K562 (cell line): ENCODE data around the gene UBQLNL. TPM values are rescaled to one million over a fixed set of nuclear protein-coding genes. Genes with fewer than 3 reads are reported as not detected.

Source experiments
- ATAC-seq: fragments of 200-7000 bp; cut with Tn5 transposase; 3 replicates; pipeline ENCODE4 v1.9.1; 2020; ENCODE audit warnings: moderate library complexity
- BruUV-seq: library from RNA; stranded (reverse); fragments of 400-500 nt; replicated peaks from 2 replicates; lab custom pipeline; 2021; lab: Mats Ljungman, UMichigan
- CTCF ChIA-PET: fragments of 300-600 bp; formaldehyde crosslinking; extraction: SDS; loops from one replicate; lab custom pipeline; 2021; ENCODE audit warnings: low intra/inter-chr PET ratio; lab: Yijun Ruan, JAX
- POLR2A ChIA-PET: fragments of 300-600, 350-650 bp; sonication (Branson Sonifier 250); formaldehyde crosslinking; extraction: SDS; loops from one replicate; lab custom pipeline; 2021; ENCODE audit warnings: antibody characterized with exemption, inconsistent platforms; lab: Yijun Ruan, JAX
- DNase-seq, 4 experiments: peaks; one replicate each; pipeline versions ENCODE4 v3.0.0 to v3.0.0-alpha.2; 2011 to 2018; ENCODE audit warnings: low spot score in 3 of 4, mixed read lengths in 3 of 4; ENCODE audit errors: extremely low read depth in 1 of 4
- FAIRE-seq: peaks from 2 replicates; lab custom pipeline; 2011; peaks lifted over from hg19 to GRCh38; lab: Jason Lieb, UNC
- H2AFZ ChIP-seq: 2 replicates; pipeline ENCODE4 v1.6.0; 2011; ENCODE audit warnings: low read depth, low read length, control low read depth, inconsistent platforms
- H3K27ac ChIP-seq: fragments of 200-600 bp; 3 replicates; pipeline ENCODE4 v1.8.0; 2011; ENCODE audit warnings: low read depth, mild to moderate bottlenecking, control low read depth, inconsistent platforms, low read length, moderate library complexity, mixed read lengths; ENCODE audit errors: extremely low read depth
- H3K27me3 ChIP-seq, 2 experiments: fragments of 300-600 bp in 1 of 2; 2 replicates in 1 of 2; 3 replicates in 1 of 2; pipeline versions ENCODE4 v1.6.0 to v1.8.0; 2011; ENCODE audit warnings: inconsistent platforms in 2 of 2, low read length in 2 of 2, mild to moderate bottlenecking in 1 of 2, mixed read lengths in 1 of 2, moderate library complexity in 1 of 2; ENCODE audit not compliant: control insufficient read depth in 2 of 2, insufficient read depth in 2 of 2
- H3K36me3 ChIP-seq: fragments of 300-600 bp; 3 replicates; pipeline ENCODE4 v1.8.0; 2011; ENCODE audit warnings: mild to moderate bottlenecking, low read length, inconsistent platforms; ENCODE audit not compliant: control insufficient read depth, insufficient read depth
- H3K4me1 ChIP-seq, 2 experiments: fragments of 200-600 bp in 1 of 2; replicated peaks in 1 of 2; 2 replicates in 1 of 2; 3 replicates in 1 of 2; pipeline versions ENCODE4 v1.5.1 to v1.8.0; 2011; ENCODE audit warnings: inconsistent platforms in 2 of 2, low read length in 2 of 2, mild to moderate bottlenecking in 1 of 2, mixed read lengths in 1 of 2, moderate library complexity in 1 of 2; ENCODE audit not compliant: control insufficient read depth in 2 of 2, insufficient read depth in 2 of 2
- H3K4me2 ChIP-seq: 2 replicates; pipeline ENCODE4 v1.6.1; 2011; ENCODE audit warnings: low read length, control low read depth, inconsistent platforms, mixed read lengths; ENCODE audit not compliant: insufficient read depth
- H3K4me3 ChIP-seq: fragments of 200-600 bp; sonication (generic), shearing (Covaris generic); 2 replicates; pipeline ENCODE4 v1.5.1; 2016; ENCODE audit warnings: control low read depth, inconsistent platforms
- H3K79me2 ChIP-seq: fragments of 200-600 bp; 3 replicates; pipeline ENCODE4 v1.8.0; 2011; ENCODE audit warnings: low read length, inconsistent platforms; ENCODE audit not compliant: control insufficient read depth, insufficient read depth
- H3K9ac ChIP-seq, 2 experiments: 2 replicates each; pipeline versions ENCODE4 v1.6.0 to v1.6.1; 2011; ENCODE audit warnings: low read depth in 2 of 2, low read length in 2 of 2, control low read depth in 1 of 2, inconsistent platforms in 1 of 2, mild to moderate bottlenecking in 1 of 2, mixed read lengths in 1 of 2; ENCODE audit not compliant: insufficient read depth in 1 of 2
- H3K9me1 ChIP-seq: one replicate; pipeline ENCODE4 v1.6.0; 2011; ENCODE audit warnings: inconsistent platforms, mild to moderate bottlenecking, low read length, moderate library complexity; ENCODE audit not compliant: control insufficient read depth, insufficient read depth
- H3K9me3 ChIP-seq: replicated peaks from 2 replicates; pipeline ENCODE4 v1.5.1; 2011; ENCODE audit warnings: low read depth, low read length, inconsistent platforms; ENCODE audit not compliant: control insufficient read depth, insufficient read depth
- H4K20me1 ChIP-seq: replicated peaks from 2 replicates; pipeline ENCODE4 v1.6.1; 2011; ENCODE audit warnings: low read length, inconsistent platforms, mixed read lengths; ENCODE audit not compliant: control insufficient read depth, insufficient read depth
- CREB1 ChIP-seq, 2 experiments: sonication (generic) in 1 of 2; formaldehyde crosslinking in 1 of 2; IDR thresholded peaks; 2 replicates each; pipeline versions ENCODE4 v1.6.1 to v1.8.0; 2012 to 2022; ENCODE audit warnings: inconsistent platforms in 1 of 2, mild to moderate bottlenecking in 1 of 2, missing genetic modification reagents in 1 of 2, moderate library complexity in 1 of 2
- FOXK2 ChIP-seq, 2 experiments: fragments of 450-650 bp; IDR thresholded peaks in 1 of 2; conservative IDR thresholded peaks in 1 of 2; 2 replicates each; pipeline ENCODE4 v1.6.1; 2016; ENCODE audit warnings: low read depth in 2 of 2, mild to moderate bottlenecking in 1 of 2
- FUS ChIP-seq: fragments of 200-400 bp; formaldehyde crosslinking; optimal IDR thresholded peaks from 2 replicates; pipeline ENCODE3; 2017; ENCODE audit warnings: low read depth, low read length
- HDAC8 ChIP-seq: fragments of 450-650 bp; IDR thresholded peaks from 2 replicates; pipeline ENCODE4 v1.6.1; 2016; ENCODE audit warnings: mild to moderate bottlenecking, missing genetic modification characterization, moderate library complexity, missing compliant biosample characterization
- JUND ChIP-seq, 2 experiments: IDR thresholded peaks; 2 replicates in 1 of 2; 3 replicates in 1 of 2; pipeline ENCODE4 v1.6.1; 2011; ENCODE audit warnings: borderline replicate concordance in 2 of 2, low read depth in 2 of 2, low read length in 2 of 2, improper control_type of control experiment in 1 of 2, missing biosample characterization in 1 of 2, missing genetic modification characterization in 1 of 2, missing genetic modification reagents in 1 of 2
- KLF1 ChIP-seq: fragments of 450-650 bp; IDR thresholded peaks from 2 replicates; pipeline ENCODE4 v1.6.1; 2016; ENCODE audit warnings: missing genetic modification characterization, missing compliant biosample characterization
- OTX1 ChIP-seq: fragments of 450-650 bp; formaldehyde crosslinking; IDR thresholded peaks from 2 replicates; pipeline ENCODE4 v1.4.0; 2022; ENCODE audit warnings: mild to moderate bottlenecking
- SIRT6 ChIP-seq: IDR thresholded peaks from one replicate; pipeline ENCODE4 v1.6.1; 2012; ENCODE audit warnings: low read depth, mild to moderate bottlenecking, control low read depth, inconsistent platforms, low read length, moderate library complexity
- TFAM ChIP-seq: fragments of 250-450 bp; sonication (Bioruptor Pico); conservative IDR thresholded peaks from 2 replicates; pipeline ENCODE4 v1.5.0; 2021; ENCODE audit warnings: mild to moderate bottlenecking, moderate library complexity
- TRIM24 ChIP-seq, 2 experiments: fragments of 450-650 bp; IDR thresholded peaks; 2 replicates each; pipeline ENCODE4 v1.6.1; 2016
- WHSC1 ChIP-seq: IDR thresholded peaks from one replicate; pipeline ENCODE4 v1.6.1; 2012; ENCODE audit warnings: low read length, control low read depth, inconsistent platforms
- ZNF3 ChIP-seq: fragments of 250-450 bp; sonication (Bioruptor Pico); IDR thresholded peaks from 2 replicates; pipeline ENCODE4 v1.5.0; 2021; ENCODE audit warnings: mild to moderate bottlenecking, moderate library complexity
- ZNF444 ChIP-seq: fragments of 250-450 bp; sonication (Bioruptor Pico); IDR thresholded peaks from 2 replicates; pipeline ENCODE4 v1.4.0; 2020; ENCODE audit warnings: mild to moderate bottlenecking, moderate library complexity
- WGBS: fragments of 100-300 bp; shearing (Covaris generic); methylation state at CpG from one replicate; pipeline ENCODE4 v1.1.6; 2016; ENCODE audit warnings: low coverage, mixed read lengths; ENCODE audit not compliant: insufficient coverage; ENCODE audit errors: missing lambda C conversion rate; 5-methylcytosine and 5-hydroxymethylcytosine counted together
- in situ Hi-C: fragments of 300-500 bp; cut with MboI; formaldehyde crosslinking; loops from 4 replicates; pipeline ENCODE4 v1.15.0; 2018; ENCODE audit warnings: inconsistent platforms, mixed read lengths
- intact Hi-C: fragments of 100-400 bp; cut with micrococcal nuclease; formaldehyde crosslinking; loops from 2 replicates; pipeline ENCODE4 v1.14.2; 2022
- polyA plus RNA-seq, 8 experiments: library from polyadenylated mRNA; depleted of rRNA in 4 of 8; stranded (reverse) in 5 of 8; unstranded in 3 of 8; fragments of >200 nt; fragmentation: Nextera tagmentation in 2 of 8; fragmentation: Illumina TruSeq in 1 of 8; extraction: Ambion mirVana in 2 of 8; extraction: Trizol in 1 of 8; gene quantifications; 2 replicates each; pipeline versions ENCODE4 v1.2.1 to v1.2.3, GENCODE V29; 2011 to 2014; ENCODE audit warnings: inconsistent platforms in 1 of 8, missing spikeins in 1 of 8
- total RNA-seq, 7 experiments: library from RNA; depleted of rRNA in 6 of 7; stranded (reverse); fragments of >200 nt in 6 of 7; fragmentation: Illumina TruSeq in 2 of 7; extraction: Trizol in 2 of 7; gene quantifications; 2 replicates each; pipeline versions ENCODE4 v1.2.1 to v1.2.3, GENCODE V29; 2011 to 2021; ENCODE audit warnings: low replicate concordance in 1 of 7
- TF ChIP-seq, protein P1 (sequence below): fragments of 250-450 bp; sonication (Bioruptor Pico); IDR thresholded peaks from 2 replicates; pipeline ENCODE4 v1.6.1; 2021; ENCODE audit warnings: mild to moderate bottlenecking
- TF ChIP-seq, protein P2 (sequence below), 2 experiments: IDR thresholded peaks; 2 replicates each; pipeline ENCODE4 v1.6.1; 2012; ENCODE audit warnings: improper control_type of control experiment in 2 of 2, low read depth in 2 of 2, low read length in 2 of 2, borderline replicate concordance in 1 of 2
- TF ChIP-seq, protein P3 (sequence below): sonication (generic); formaldehyde crosslinking; IDR thresholded peaks from 2 replicates; pipeline ENCODE4 v1.9.0; 2022; ENCODE audit warnings: mild to moderate bottlenecking, missing genetic modification reagents

Gene UBQLNL
- total and polyA plus RNA-seq, 9 of the 15 experiments (the other 6 are each of a cell fraction or from before 2014, with no cell fraction given) = 0.07 to 0.27 (median 0.14) TPM

DNA sequence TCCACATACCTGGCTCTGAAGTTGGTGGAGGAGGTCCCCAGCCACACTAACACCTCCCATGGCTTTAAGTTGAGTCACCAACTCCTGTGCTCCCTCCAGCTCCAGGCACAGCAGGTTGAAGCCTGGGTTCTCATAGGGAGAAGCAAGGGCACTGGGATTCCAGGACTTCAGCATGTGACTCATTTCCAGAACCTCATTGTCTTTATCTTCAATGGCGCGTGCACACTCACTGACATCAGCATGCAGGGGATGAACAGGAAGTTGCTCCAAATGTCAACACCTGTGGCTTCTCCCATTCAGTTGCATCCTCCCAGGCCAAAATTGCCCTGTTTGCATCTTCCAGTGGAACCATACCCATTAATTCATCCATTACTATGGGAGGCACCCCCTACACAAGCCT is 5.8 kb upstream of the UBQLNL start:
- intact Hi-C loops = no loop called here
- CTCF ChIA-PET = no interaction called here
- H3K27ac ChIP-seq = no peak overlapping the region
- TF ChIP-seq, protein P1, sequence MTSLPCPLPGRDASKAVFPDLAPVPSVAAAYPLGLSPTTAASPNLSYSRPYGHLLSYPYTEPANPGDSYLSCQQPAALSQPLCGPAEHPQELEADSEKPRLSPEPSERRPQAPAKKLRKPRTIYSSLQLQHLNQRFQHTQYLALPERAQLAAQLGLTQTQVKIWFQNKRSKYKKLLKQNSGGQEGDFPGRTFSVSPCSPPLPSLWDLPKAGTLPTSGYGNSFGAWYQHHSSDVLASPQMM (CRISPR knock-in tag) = no peak
- TF ChIP-seq, protein P2, sequence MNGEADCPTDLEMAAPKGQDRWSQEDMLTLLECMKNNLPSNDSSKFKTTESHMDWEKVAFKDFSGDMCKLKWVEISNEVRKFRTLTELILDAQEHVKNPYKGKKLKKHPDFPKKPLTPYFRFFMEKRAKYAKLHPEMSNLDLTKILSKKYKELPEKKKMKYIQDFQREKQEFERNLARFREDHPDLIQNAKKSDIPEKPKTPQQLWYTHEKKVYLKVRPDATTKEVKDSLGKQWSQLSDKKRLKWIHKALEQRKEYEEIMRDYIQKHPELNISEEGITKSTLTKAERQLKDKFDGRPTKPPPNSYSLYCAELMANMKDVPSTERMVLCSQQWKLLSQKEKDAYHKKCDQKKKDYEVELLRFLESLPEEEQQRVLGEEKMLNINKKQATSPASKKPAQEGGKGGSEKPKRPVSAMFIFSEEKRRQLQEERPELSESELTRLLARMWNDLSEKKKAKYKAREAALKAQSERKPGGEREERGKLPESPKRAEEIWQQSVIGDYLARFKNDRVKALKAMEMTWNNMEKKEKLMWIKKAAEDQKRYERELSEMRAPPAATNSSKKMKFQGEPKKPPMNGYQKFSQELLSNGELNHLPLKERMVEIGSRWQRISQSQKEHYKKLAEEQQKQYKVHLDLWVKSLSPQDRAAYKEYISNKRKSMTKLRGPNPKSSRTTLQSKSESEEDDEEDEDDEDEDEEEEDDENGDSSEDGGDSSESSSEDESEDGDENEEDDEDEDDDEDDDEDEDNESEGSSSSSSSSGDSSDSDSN (IDR thresholded peaks at IDR 0.05; ENCODE audit: borderline replicate concordance in 1 of 2, low read depth in 2 of 2, low read length in 2 of 2) = no peak
- no peak for TF ChIP-seq SIRT6
- TF ChIP-seq ZNF3 = no peak
- TF ChIP-seq ZNF444 = no peak
- no peak for TF ChIP-seq KLF1
- TF ChIP-seq, protein P3, sequence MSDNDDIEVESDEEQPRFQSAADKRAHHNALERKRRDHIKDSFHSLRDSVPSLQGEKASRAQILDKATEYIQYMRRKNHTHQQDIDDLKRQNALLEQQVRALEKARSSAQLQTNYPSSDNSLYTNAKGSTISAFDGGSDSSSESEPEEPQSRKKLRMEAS = peak; percentile 34; the same call in 1 of the 2 replicates
- peak in 1 of 2 experiments; percentile 51; a peak in 2 of 4 replicates for TF ChIP-seq FOXK2 (conservative IDR thresholded peaks at IDR 0.05 in 1 of 2, IDR thresholded peaks at IDR 0.05 in 1 of 2; ENCODE audit: low read depth in 2 of 2)
- no peak for TF ChIP-seq OTX1 (CRISPR knock-in tag)
- TF ChIP-seq HDAC8 (tag) = no peak
- TF ChIP-seq TRIM24 (IDR thresholded peaks at IDR 0.05) = 0 out of 4 replicates have a peak, but pooled peaks of 1 of the 2 experiments have one; percentile 23
- no peak for TF ChIP-seq FUS
- TF ChIP-seq JUND (IDR thresholded peaks at IDR 0.05; ENCODE audit: borderline replicate concordance, low read depth, low read length) = peak; percentile 53; the same call in 1 of the 2 replicates
- TF ChIP-seq JUND (tag; IDR thresholded peaks at IDR 0.05; ENCODE audit: borderline replicate concordance, low read depth, low read length) = peak; percentile 42; the same call in 1 of the 3 replicates
- TF ChIP-seq TFAM (CRISPR knock-in tag) = no peak
- no peak for TF ChIP-seq CREB1 (IDR thresholded peaks at IDR 0.05)
- TF ChIP-seq CREB1 (CRISPR knock-in tag; IDR thresholded peaks at IDR 0.05) = no peak
- TF ChIP-seq WHSC1 = no peak

More for the DNA sequence above, 5.8 kb upstream of the UBQLNL start:
- no peak overlapping the region for H3K4me3 ChIP-seq
- H4K20me1 ChIP-seq = no peaks in the 10 kb centered on the region
- no peak for FAIRE-seq
- no peaks in the 10 kb centered on the region for H3K9me1 ChIP-seq
- peaks cover 0 to 2% of the 10 kb centered on the region in 2 experiments; a peak in 1 of 5 replicates for H3K27me3 ChIP-seq
- 6% methylated on average over 2 of the region's 2 CpGs for WGBS
- in situ Hi-C loops = no loop called here
- no peak overlapping the region for H3K9ac ChIP-seq
- H3K4me1 ChIP-seq = no peaks in the 10 kb centered on the region; a peak in 1 of 5 replicates
- no peak overlapping the region for H2AFZ ChIP-seq
- H3K9me3 ChIP-seq = no peaks in the 10 kb centered on the region
- POLR2A ChIA-PET = interaction anchor here (0.6 to 11.8 kb wide), 3 partner anchors 13 to 533 kb away, joined by 3 to 123 read pairs (median 3); no protein-coding TSS in a partner anchor
- H3K36me3 ChIP-seq = no peaks in the 10 kb centered on the region
- BruUV-seq = no TSS peak
- no peak overlapping the region for H3K4me2 ChIP-seq
- ATAC-seq = 0 out of 3 replicates have a peak, but pooled peaks have one; percentile 27
- no peaks in the 10 kb centered on the region for H3K79me2 ChIP-seq
- DNase-seq = no peak
